ENCODE data around the gene NAV3.

DNA sequence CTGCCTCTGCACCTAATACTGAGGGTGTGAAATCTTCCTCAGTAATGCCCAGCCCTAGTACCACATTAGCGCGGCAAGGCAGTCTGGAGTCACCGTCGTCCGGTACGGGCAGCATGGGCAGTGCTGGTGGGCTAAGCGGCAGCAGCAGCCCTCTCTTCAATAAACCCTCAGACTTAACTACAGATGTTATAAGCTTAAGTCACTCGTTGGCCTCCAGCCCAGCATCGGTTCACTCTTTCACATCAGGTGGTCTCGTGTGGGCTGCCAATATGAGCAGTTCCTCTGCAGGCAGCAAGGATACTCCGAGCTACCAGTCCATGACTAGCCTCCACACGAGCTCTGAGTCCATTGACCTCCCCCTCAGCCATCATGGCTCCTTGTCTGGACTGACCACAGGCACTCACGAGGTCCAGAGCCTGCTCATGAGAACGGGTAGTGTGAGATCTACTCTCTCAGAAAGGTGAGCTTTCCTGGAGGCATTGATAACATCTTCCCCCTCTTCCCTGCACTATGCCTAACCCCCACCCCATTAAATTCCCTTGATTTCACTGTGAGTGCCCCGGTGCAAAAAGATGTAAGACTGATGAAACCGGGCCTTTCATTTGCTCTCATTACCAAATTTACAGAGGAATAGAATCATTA is 291.4 kb downstream of the NAV3 start:
- TF ChIP-seq POLR2AphosphoS5 (IDR thresholded peaks at IDR 0.05; ENCODE audit: low read depth, low read length) (no peak), POLR2A (IDR thresholded peaks at IDR 0.05; ENCODE audit: low read depth, low read length) (no peak), POU2F2 (IDR thresholded peaks at IDR 0.05; ENCODE audit: low read depth, low read length) (no peak), TAF1 (IDR thresholded peaks at IDR 0.05; ENCODE audit: low read depth, low read length) (no peak)
